Left renal cortex interstitium (tissue), 4 donors: ENCODE measurements around the gene POC5. TPM values are rescaled to one million over a fixed set of nuclear protein-coding genes. Genes with fewer than 3 reads are reported as not detected.
"Not testable (repeated sequence)": the region's sequence is repeated elsewhere in the genome, so short reads cannot be mapped to it uniquely, and the experiment has no call there.

ENCODE experiments used
- DNase-seq, 4 donors: peaks; one replicate each; pipeline ENCODE4 v3.0.0-alpha.2; 2013; ENCODE audit warnings: low read depth in 4 of 4, low spot score in 2 of 4, missing footprints in 1 of 4
- polyA plus RNA-seq, 4 donors: library from polyadenylated mRNA; unstranded; fragments of 120-200 nt; gene quantifications; one replicate each; pipeline ENCODE4 v1.2.1, GENCODE V29; 2013; ENCODE audit not compliant: insufficient read length in 4 of 4

Gene POC5
- 10 to 100 TPM; 15.6 to 26.3 (median 17.2) TPM for polyA plus RNA-seq

GRCh38 chr5:75717082-75717922, at the start of gene POC5:
Gene POC5, minus strand, starts transcription at chr5:75717437. Its CDS starts 4,500 bp downstream, at chr5:75712937.
- peak; percentile 90 to 94 (median 92) for DNase-seq

- DNase-seq = no peak
Observed at GRCh38 chr5:75758116-75758515, 40.9 kb upstream of the POC5 start.

- no peak for DNase-seq
Observed at GRCh38 chr5:75756981-75757380, 39.7 kb upstream of the POC5 start.

- peak; percentile 9 to 41 (median 22) for DNase-seq
Observed at GRCh38 chr5:75756211-75756610, 39.0 kb upstream of the POC5 start.

- DNase-seq = no peak
Observed at GRCh38 chr5:75753182-75753581, 35.9 kb upstream of the POC5 start.

- DNase-seq = no peak
Observed at GRCh38 chr5:75744355-75744754, 27.1 kb upstream of the POC5 start.

- DNase-seq = no peak
Observed at GRCh38 chr5:75736273-75736672, 19.0 kb upstream of the POC5 start.

- no peak for DNase-seq
Observed at GRCh38 chr5:75734913-75735789, 17.9 kb upstream of the POC5 start.

- DNase-seq = no peak
Observed at GRCh38 chr5:75733767-75734166, 16.5 kb upstream of the POC5 start.

- DNase-seq = not testable (repeated sequence)
Observed at GRCh38 chr5:75731515-75731914, 14.3 kb upstream of the POC5 start.

GRCh38 chr5:75729321-75729720, 12.1 kb upstream of the POC5 start:
- DNase-seq = no peak

- no peak for DNase-seq
Observed at GRCh38 chr5:75727931-75728330, 10.7 kb upstream of the POC5 start.

- DNase-seq = not testable (repeated sequence)
Observed at GRCh38 chr5:75726224-75726623, 9.0 kb upstream of the POC5 start.

GRCh38 chr5:75723378-75723777, 6.1 kb upstream of the POC5 start:
- DNase-seq = no peak

- no peak for DNase-seq
Observed at GRCh38 chr5:75721573-75721972, 4.3 kb upstream of the POC5 start.

GRCh38 chr5:75720882-75721281, 3.6 kb upstream of the POC5 start:
- DNase-seq = no peak

- DNase-seq = peak in 1 of 4 donors; percentile 37
Observed at GRCh38 chr5:75716715-75717081, 539 bp downstream of the POC5 start.

GRCh38 chr5:75712091-75712490, 5.1 kb downstream of the POC5 start:
- DNase-seq = no peak

GRCh38 chr5:75711151-75711550, 6.1 kb downstream of the POC5 start:
- DNase-seq = no peak

GRCh38 chr5:75710637-75711036, 6.6 kb downstream of the POC5 start:
- DNase-seq = no peak

GRCh38 chr5:75707911-75708509, 9.2 kb downstream of the POC5 start:
- no peak for DNase-seq
